ENCODE results near the gene FAM131B.
A peak's percentile ranks its signal among the peaks of the same experiment; 100 is the strongest.

DNA sequence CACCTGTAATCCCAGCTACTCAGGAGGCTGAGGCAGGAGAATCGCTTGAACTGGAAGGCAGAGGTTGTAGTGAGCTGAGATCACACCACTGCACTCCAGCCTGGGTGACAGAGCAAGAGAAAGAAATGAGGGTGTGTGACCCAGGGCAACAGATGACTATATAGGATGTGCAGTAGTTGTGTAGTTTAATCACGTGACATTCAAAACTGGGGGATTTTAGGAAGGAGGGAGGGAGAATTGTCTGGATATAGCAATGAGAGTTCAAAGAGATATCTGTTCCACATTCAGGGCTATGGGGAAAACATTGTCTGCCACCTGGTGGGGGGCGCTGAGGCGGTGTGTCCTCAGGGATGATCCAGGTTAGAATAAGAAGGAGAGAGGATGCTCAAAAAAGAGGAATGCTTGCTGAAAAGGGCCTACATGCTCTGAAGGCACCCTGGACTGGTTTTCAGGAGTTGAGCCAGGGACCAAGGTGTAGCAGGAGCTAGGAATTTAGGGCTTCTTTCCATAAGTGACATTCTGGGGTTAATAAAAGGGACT is 10.8 kb upstream of the FAM131B start:
- TF ChIP-seq ZC3H13 (CRISPR knock-in tag; IDR thresholded peaks at IDR 0.05), result no peak
- no peak for TF ChIP-seq ZNF740 (CRISPR knock-in tag; IDR thresholded peaks at IDR 0.05)
- TF ChIP-seq CTCF (CRISPR knock-in tag; IDR thresholded peaks at IDR 0.05), result peak; percentile 13; the same call in 1 of the 2 replicates
- TF ChIP-seq ZNF496 (CRISPR knock-in tag; IDR thresholded peaks at IDR 0.05; ENCODE audit: insufficient replicate concordance), result no peak
- no peak for TF ChIP-seq PATZ1 (CRISPR knock-in tag; IDR thresholded peaks at IDR 0.05)
- no peak for TF ChIP-seq FOXO4 (CRISPR knock-in tag; conservative IDR thresholded peaks at IDR 0.05)

Data from HepG2 (cell line).